ENCODE data around the gene VLDLR.

Gene VLDLR

GRCh38 chr9:2631263-2631662 is 9.7 kb downstream of the VLDLR start:
- WGBS (ENCODE audit: extremely low coverage, insufficient coverage, insufficient read length): no CpG with 5 or more reads among the region's 1 CpG
- Histone ChIP-seq H3K4me3 (ENCODE audit: low read depth, low read length) (no peak overlapping the region), H3K4ac (ENCODE audit: low read depth, low read length) (no peak overlapping the region), H2BK12ac (ENCODE audit: low read length) (no peak overlapping the region), H4K91ac (ENCODE audit: low read depth, low read length) (no peak overlapping the region), H3K18ac (ENCODE audit: low read length) (no peak overlapping the region), H4K12ac (ENCODE audit: low read depth, low read length) (no peak overlapping the region), H3K9me3 (ENCODE audit: insufficient read depth, low read depth, low read length) (no peaks in the 10 kb centered on the region), H3K36me3 (ENCODE audit: control insufficient read depth in 1 of 2, insufficient read depth in 2 of 2, low read length in 2 of 2) (peaks cover 0 to 2% of the 10 kb centered on the region in 2 experiments), H3K27me3 (ENCODE audit: insufficient read depth, low read length) (no peaks in the 10 kb centered on the region), H2BK120ac (ENCODE audit: insufficient read depth, low read length, poor library complexity) (no peak overlapping the region), H3K9ac (ENCODE audit: low read length) (no peak overlapping the region), H2AFZ (ENCODE audit: insufficient read depth, low read length, poor library complexity) (no peak overlapping the region), H3K4me1 (ENCODE audit: control insufficient read depth in 1 of 2, insufficient read depth in 2 of 2, low read length in 2 of 2) (peaks cover 1 to 2% of the 10 kb centered on the region in 2 experiments), H3K14ac (ENCODE audit: low read length) (no peak overlapping the region), H3K79me1 (ENCODE audit: low read length) (no peaks in the 10 kb centered on the region), H3K23ac (ENCODE audit: low read length) (no peak overlapping the region), H2BK5ac (ENCODE audit: low read depth, low read length, poor library complexity) (no peak overlapping the region), H2AK5ac (ENCODE audit: low read length) (no peak overlapping the region), H4K8ac (ENCODE audit: low read depth, low read length) (no peak overlapping the region), H3K27ac (ENCODE audit: low read depth, low read length) (no peak overlapping the region), H3K79me2 (ENCODE audit: control insufficient read depth, insufficient read depth, low read length, poor library complexity) (peaks cover 7% of the 10 kb centered on the region), H3K4me2 (ENCODE audit: low read length) (no peak overlapping the region)
- no peak for DNase-seq

- Histone ChIP-seq H3K27ac (ENCODE audit: low read depth, low read length) (no peak overlapping the region), H3K23ac (ENCODE audit: low read length) (no peak overlapping the region), H3K9ac (ENCODE audit: low read length) (no peak overlapping the region), H3K79me1 (ENCODE audit: low read length) (no peaks in the 10 kb centered on the region), H3K4me3 (ENCODE audit: low read depth, low read length) (no peak overlapping the region), H3K36me3 (ENCODE audit: control insufficient read depth in 1 of 2, insufficient read depth in 2 of 2, low read length in 2 of 2) (peaks cover 2% of the 10 kb centered on the region in 2 experiments), H3K79me2 (ENCODE audit: control insufficient read depth, insufficient read depth, low read length, poor library complexity) (peaks cover 4% of the 10 kb centered on the region), H3K4me1 (ENCODE audit: control insufficient read depth in 1 of 2, insufficient read depth in 2 of 2, low read length in 2 of 2) (peaks cover 0 to 2% of the 10 kb centered on the region in 2 experiments), H3K9me3 (ENCODE audit: insufficient read depth, low read depth, low read length) (no peaks in the 10 kb centered on the region), H3K4ac (ENCODE audit: low read depth, low read length) (no peak overlapping the region), H4K12ac (ENCODE audit: low read depth, low read length) (no peak overlapping the region), H2AK5ac (ENCODE audit: low read length) (no peak overlapping the region), H3K18ac (ENCODE audit: low read length) (no peak overlapping the region), H2BK12ac (ENCODE audit: low read length) (no peak overlapping the region), H4K91ac (ENCODE audit: low read depth, low read length) (no peak overlapping the region), H2BK120ac (ENCODE audit: insufficient read depth, low read length, poor library complexity) (no peak overlapping the region), H4K8ac (ENCODE audit: low read depth, low read length) (no peak overlapping the region), H2BK5ac (ENCODE audit: low read depth, low read length, poor library complexity) (no peak overlapping the region), H3K27me3 (ENCODE audit: insufficient read depth, low read length) (no peaks in the 10 kb centered on the region), H3K4me2 (ENCODE audit: low read length) (no peak overlapping the region), H3K14ac (ENCODE audit: low read length) (no peak overlapping the region), H2AFZ (ENCODE audit: insufficient read depth, low read length, poor library complexity) (no peak overlapping the region)
- WGBS (ENCODE audit: extremely low coverage, insufficient coverage, insufficient read length): no CpG with 5 or more reads among the region's 8 CpGs
- DNase-seq: no peak
Measured at GRCh38 chr9:2634153-2634552, 12.6 kb downstream of the VLDLR start.

GRCh38 chr9:2634818-2635217 is 13.2 kb downstream of the VLDLR start:
- Histone ChIP-seq H2AFZ (ENCODE audit: insufficient read depth, low read length, poor library complexity) (no peak overlapping the region), H3K79me2 (ENCODE audit: control insufficient read depth, insufficient read depth, low read length, poor library complexity) (peaks cover 4% of the 10 kb centered on the region), H3K4ac (ENCODE audit: low read depth, low read length) (no peak overlapping the region), H3K23ac (ENCODE audit: low read length) (no peak overlapping the region), H3K14ac (ENCODE audit: low read length) (no peak overlapping the region), H3K4me3 (ENCODE audit: low read depth, low read length) (no peak overlapping the region), H3K4me2 (ENCODE audit: low read length) (no peak overlapping the region), H3K27ac (ENCODE audit: low read depth, low read length) (no peak overlapping the region), H3K18ac (ENCODE audit: low read length) (no peak overlapping the region), H3K4me1 (ENCODE audit: control insufficient read depth in 1 of 2, insufficient read depth in 2 of 2, low read length in 2 of 2) (peaks cover 0 to 2% of the 10 kb centered on the region in 2 experiments), H3K27me3 (ENCODE audit: insufficient read depth, low read length) (no peaks in the 10 kb centered on the region), H4K12ac (ENCODE audit: low read depth, low read length) (no peak overlapping the region), H2BK5ac (ENCODE audit: low read depth, low read length, poor library complexity) (no peak overlapping the region), H2BK12ac (ENCODE audit: low read length) (no peak overlapping the region), H4K8ac (ENCODE audit: low read depth, low read length) (no peak overlapping the region), H2BK120ac (ENCODE audit: insufficient read depth, low read length, poor library complexity) (no peak overlapping the region), H4K91ac (ENCODE audit: low read depth, low read length) (no peak overlapping the region), H3K36me3 (ENCODE audit: control insufficient read depth in 1 of 2, insufficient read depth in 2 of 2, low read length in 2 of 2) (peaks cover 2 to 4% of the 10 kb centered on the region in 2 experiments), H3K79me1 (ENCODE audit: low read length) (no peaks in the 10 kb centered on the region), H3K9ac (ENCODE audit: low read length) (no peak overlapping the region), H3K9me3 (ENCODE audit: insufficient read depth, low read depth, low read length) (no peaks in the 10 kb centered on the region), H2AK5ac (ENCODE audit: low read length) (no peak overlapping the region)
- no CpG with 5 or more reads among the region's 3 CpGs for WGBS (ENCODE audit: extremely low coverage, insufficient coverage, insufficient read length)
- DNase-seq: no peak

- H3K4ac ChIP-seq (ENCODE audit: low read depth, low read length): no peak overlapping the region
- H3K9me3 ChIP-seq (ENCODE audit: insufficient read depth, low read depth, low read length): no peaks in the 10 kb centered on the region
- no peak overlapping the region for H3K18ac ChIP-seq (ENCODE audit: low read length)
- H2AFZ ChIP-seq (ENCODE audit: insufficient read depth, low read length, poor library complexity): no peak overlapping the region
- H4K91ac ChIP-seq (ENCODE audit: low read depth, low read length): no peak overlapping the region
- no peak overlapping the region for H3K4me2 ChIP-seq (ENCODE audit: low read length)
- H2AK5ac ChIP-seq (ENCODE audit: low read length): no peak overlapping the region
- no peak for DNase-seq
- H3K4me3 ChIP-seq (ENCODE audit: low read depth, low read length): no peak overlapping the region
- no peaks in the 10 kb centered on the region for H3K79me1 ChIP-seq (ENCODE audit: low read length)
- H4K8ac ChIP-seq (ENCODE audit: low read depth, low read length): no peak overlapping the region
- no peak overlapping the region for H3K27ac ChIP-seq (ENCODE audit: low read depth, low read length)
- no peak overlapping the region for H2BK12ac ChIP-seq (ENCODE audit: low read length)
- H3K14ac ChIP-seq (ENCODE audit: low read length): no peak overlapping the region
- H3K23ac ChIP-seq (ENCODE audit: low read length): no peak overlapping the region
- H3K27me3 ChIP-seq (ENCODE audit: insufficient read depth, low read length): no peaks in the 10 kb centered on the region
- peaks cover 3% of the 10 kb centered on the region in 2 experiments for H3K36me3 ChIP-seq (ENCODE audit: control insufficient read depth in 1 of 2, insufficient read depth in 2 of 2, low read length in 2 of 2)
- no peak overlapping the region for H2BK5ac ChIP-seq (ENCODE audit: low read depth, low read length, poor library complexity)
- no CpG with 5 or more reads among the region's 2 CpGs for WGBS (ENCODE audit: extremely low coverage, insufficient coverage, insufficient read length)
- peaks cover 4% of the 10 kb centered on the region for H3K79me2 ChIP-seq (ENCODE audit: control insufficient read depth, insufficient read depth, low read length, poor library complexity)
- no peak overlapping the region for H3K9ac ChIP-seq (ENCODE audit: low read length)
- H2BK120ac ChIP-seq (ENCODE audit: insufficient read depth, low read length, poor library complexity): no peak overlapping the region
- H3K4me1 ChIP-seq (ENCODE audit: control insufficient read depth in 1 of 2, insufficient read depth in 2 of 2, low read length in 2 of 2): peaks cover 0 to 2% of the 10 kb centered on the region in 2 experiments
- H4K12ac ChIP-seq (ENCODE audit: low read depth, low read length): no peak overlapping the region
Measured at GRCh38 chr9:2635922-2636321, 14.3 kb downstream of the VLDLR start.

Data from trophoblast cell (in vitro differentiated cells and primary cell).